ENCODE data around the gene MTA3.

The MTA3 gene

GRCh38 chr2:42768706-42769256 is 200.3 kb downstream of the MTA3 start:
- H3K9me2 ChIP-seq (replicated peaks; ENCODE audit: control insufficient read depth, low read length) = no peaks in the 10 kb centered on the region

DNA sequence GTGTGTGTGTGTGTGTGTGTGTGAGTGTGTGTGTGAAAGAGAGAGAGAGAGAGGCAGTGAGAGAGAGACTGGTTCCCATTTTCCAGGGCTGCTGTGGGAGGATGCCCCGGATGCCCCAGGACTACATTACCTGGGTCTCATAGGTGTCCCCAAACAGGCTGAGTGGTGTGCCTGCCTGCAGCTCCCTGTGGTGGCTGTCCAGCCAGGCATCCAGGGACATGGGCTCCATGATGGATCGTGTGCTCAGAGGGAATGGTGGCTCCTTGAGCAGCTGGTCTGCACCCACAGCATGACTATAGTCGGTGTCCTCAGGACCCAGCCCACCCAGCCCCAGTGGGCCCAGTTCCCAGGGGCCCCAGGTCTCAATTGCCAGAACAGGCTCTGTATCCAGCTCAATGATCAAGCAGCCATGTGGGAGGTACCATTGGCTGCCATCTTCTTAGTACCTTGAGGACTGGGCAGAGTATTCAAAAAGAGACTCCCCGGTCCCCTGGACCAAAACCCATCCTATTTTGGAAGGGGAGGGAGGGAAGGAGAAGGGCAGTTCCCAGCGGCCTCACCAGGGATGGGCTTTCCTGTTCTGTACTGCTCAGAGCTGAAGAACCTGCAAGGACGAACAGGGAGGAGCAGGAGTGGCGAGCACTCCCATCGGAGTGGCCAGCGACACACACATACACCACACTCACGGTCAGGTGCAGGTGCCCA is 201.3 kb downstream of the MTA3 start:
- no peak overlapping the region for H3K4me2 ChIP-seq (ENCODE audit: low read length)
- TF ChIP-seq EZH2phosphoT487 (IDR thresholded peaks at IDR 0.05; ENCODE audit: borderline replicate concordance, low read length) = no peak
- TF ChIP-seq CTCF (IDR thresholded peaks at IDR 0.05; ENCODE audit: low read depth, low read length, poor library complexity, severe bottlenecking) = no peak
- no peak overlapping the region for H3K27ac ChIP-seq (ENCODE audit: low read depth, low read length)
- no peak overlapping the region for H3K4me3 ChIP-seq (ENCODE audit: low read length)
- no peaks in the 10 kb centered on the region for H3K9me2 ChIP-seq (replicated peaks; ENCODE audit: control insufficient read depth, low read length)
- H3K79me2 ChIP-seq (ENCODE audit: control insufficient read depth, low read length) = no peaks in the 10 kb centered on the region
- no peaks in the 10 kb centered on the region for H3F3A ChIP-seq (ENCODE audit: control insufficient read depth, insufficient read depth)
- H3K36me3 ChIP-seq (ENCODE audit: control insufficient read depth, low read length) = no peaks in the 10 kb centered on the region
- H3K4me1 ChIP-seq (ENCODE audit: control insufficient read depth, low read length) = peaks cover 4% of the 10 kb centered on the region; the same call in 1 of the 2 replicates
- no peaks in the 10 kb centered on the region for H4K20me1 ChIP-seq (ENCODE audit: control insufficient read depth, insufficient read depth, low read depth, low read length)
- H3K9me3 ChIP-seq (ENCODE audit: control insufficient read depth, insufficient read depth, low read length) = no peaks in the 10 kb centered on the region
- no peaks in the 10 kb centered on the region for H3K27me3 ChIP-seq (ENCODE audit: control insufficient read depth, low read length)

More at GRCh38 chr2:42768706-42769256, 200.3 kb downstream of the MTA3 start:
- TF ChIP-seq EZH2phosphoT487 (IDR thresholded peaks at IDR 0.05; ENCODE audit: borderline replicate concordance, low read length) = no peak
- TF ChIP-seq CTCF (IDR thresholded peaks at IDR 0.05; ENCODE audit: low read depth, low read length, poor library complexity, severe bottlenecking) = no peak
- Histone ChIP-seq H3F3A (ENCODE audit: control insufficient read depth, insufficient read depth) (no peaks in the 10 kb centered on the region), H3K4me2 (ENCODE audit: low read length) (no peak overlapping the region), H3K79me2 (ENCODE audit: control insufficient read depth, low read length) (no peaks in the 10 kb centered on the region), H3K36me3 (ENCODE audit: control insufficient read depth, low read length) (no peaks in the 10 kb centered on the region), H3K27ac (ENCODE audit: low read depth, low read length) (no peak overlapping the region), H3K4me3 (ENCODE audit: low read length) (no peak overlapping the region), H4K20me1 (ENCODE audit: control insufficient read depth, insufficient read depth, low read depth, low read length) (no peaks in the 10 kb centered on the region), H3K4me1 (ENCODE audit: control insufficient read depth, low read length) (peaks cover 4% of the 10 kb centered on the region; the same call in 1 of the 2 replicates), H3K9me3 (ENCODE audit: control insufficient read depth, insufficient read depth, low read length) (no peaks in the 10 kb centered on the region), H3K27me3 (ENCODE audit: control insufficient read depth, low read length) (no peaks in the 10 kb centered on the region)

DNA sequence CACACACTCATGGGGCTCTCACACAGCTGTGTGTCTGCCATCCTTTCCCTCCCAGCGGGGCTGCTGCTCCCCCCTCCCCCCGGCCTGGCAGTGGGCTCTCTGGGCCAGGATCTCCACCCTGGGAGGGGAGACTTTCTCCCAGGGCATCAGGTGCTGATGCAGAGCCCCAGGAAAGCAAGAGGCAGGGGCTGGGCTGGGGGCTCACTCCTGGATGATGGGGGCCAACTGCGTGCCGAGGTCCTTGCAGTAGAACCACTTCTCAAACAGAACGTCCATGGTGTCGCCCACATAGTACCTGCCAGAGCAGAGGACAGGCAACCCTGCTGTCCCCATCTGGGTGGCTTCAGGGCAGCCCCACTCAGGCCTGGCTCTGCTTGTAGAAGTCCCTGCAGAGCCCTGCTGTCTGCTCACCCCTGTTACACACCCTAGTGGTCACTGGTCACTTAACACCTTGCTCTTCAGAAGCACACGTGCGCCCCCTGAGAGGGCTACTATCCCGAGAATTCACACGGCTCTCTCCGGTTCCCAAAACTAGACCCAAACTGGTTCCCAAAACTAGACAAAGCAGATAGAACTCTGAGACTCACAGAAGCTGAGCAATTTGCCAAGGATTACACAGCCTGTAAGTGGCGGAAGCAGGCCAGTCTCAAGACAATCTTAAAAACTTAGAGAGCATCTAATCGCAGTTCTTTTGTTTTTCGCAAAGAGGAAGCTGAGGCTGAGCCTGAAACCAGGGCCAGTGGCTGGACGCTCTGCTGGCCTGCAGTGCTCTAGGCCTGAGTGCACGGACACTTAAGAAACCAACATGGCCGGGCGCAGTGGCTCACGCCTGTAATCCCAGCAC is 202.1 kb downstream of the MTA3 start:
- H3K9me2 ChIP-seq (replicated peaks; ENCODE audit: control insufficient read depth, low read length) = no peaks in the 10 kb centered on the region
- no peak overlapping the region for H3K4me3 ChIP-seq (ENCODE audit: low read length)
- H3K27me3 ChIP-seq (ENCODE audit: control insufficient read depth, low read length) = no peaks in the 10 kb centered on the region
- no peaks in the 10 kb centered on the region for H3F3A ChIP-seq (ENCODE audit: control insufficient read depth, insufficient read depth)
- TF ChIP-seq CTCF (IDR thresholded peaks at IDR 0.05; ENCODE audit: low read depth, low read length, poor library complexity, severe bottlenecking) = peak; percentile 69
- no peak for TF ChIP-seq EZH2phosphoT487 (IDR thresholded peaks at IDR 0.05; ENCODE audit: borderline replicate concordance, low read length)
- 0 out of 2 replicates have a peak overlapping the region, but pooled peaks have one; percentile 7 for H3K4me2 ChIP-seq (ENCODE audit: low read length)
- H3K27ac ChIP-seq (ENCODE audit: low read depth, low read length) = no peak overlapping the region
- no peaks in the 10 kb centered on the region for H3K36me3 ChIP-seq (ENCODE audit: control insufficient read depth, low read length)
- no peaks in the 10 kb centered on the region for H3K9me3 ChIP-seq (ENCODE audit: control insufficient read depth, insufficient read depth, low read length)
- peaks cover 9% of the 10 kb centered on the region for H3K4me1 ChIP-seq (ENCODE audit: control insufficient read depth, low read length)
- H3K79me2 ChIP-seq (ENCODE audit: control insufficient read depth, low read length) = no peaks in the 10 kb centered on the region
- no peaks in the 10 kb centered on the region for H4K20me1 ChIP-seq (ENCODE audit: control insufficient read depth, insufficient read depth, low read depth, low read length)

Data from DOHH2 (cell line).